Progenitor cell of endocrine pancreas (in vitro differentiated cells): ENCODE results near the gene DNAJC22. TPM values are rescaled to one million over a fixed set of nuclear protein-coding genes. Genes with fewer than 3 reads are reported as not detected.

Source experiments
- DNase-seq: peaks from one replicate; pipeline ENCODE4 v3.0.0; 2021; ENCODE audit warnings: low spot score; ENCODE audit not compliant: unreplicated experiment
- H3K27ac Mint-ChIP-seq: 2 replicates; pipeline ENCODE4 v1.8.0; 2021; ENCODE audit warnings: mild to moderate bottlenecking, moderate library complexity, mixed read lengths
- H3K27me3 Mint-ChIP-seq: 2 replicates; pipeline ENCODE4 v1.8.0; 2021; ENCODE audit warnings: mixed read lengths
- H3K36me3 Mint-ChIP-seq: 2 replicates; pipeline ENCODE4 v1.8.0; 2022; ENCODE audit warnings: mixed read lengths; ENCODE audit not compliant: insufficient read depth
- H3K4me1 Mint-ChIP-seq: 2 replicates; pipeline ENCODE4 v1.8.0; 2021; ENCODE audit warnings: low read depth, mixed read lengths
- H3K4me3 Mint-ChIP-seq: 2 replicates; pipeline ENCODE4 v1.8.0; 2021; ENCODE audit warnings: low read depth, mild to moderate bottlenecking, moderate library complexity, mixed read lengths
- H3K9me3 Mint-ChIP-seq: 2 replicates; pipeline ENCODE4 v1.8.0; 2021; ENCODE audit warnings: low read depth, mixed read lengths
- CTCF ChIP-seq: fragments of 200-600 bp; sonication (generic); IDR thresholded peaks from one replicate; pipeline ENCODE4 v1.5.0; 2021; ENCODE audit warnings: antibody characterized with exemption, mild to moderate bottlenecking; ENCODE audit not compliant: unreplicated experiment
- total RNA-seq: library from RNA; stranded (reverse); gene quantifications from 2 replicates; pipeline ENCODE4 v1.2.1, GENCODE V29; 2021

Gene DNAJC22
- total RNA-seq, 1 donor from 2014 or later = 38.7 TPM

- peak overlapping the region; percentile 96 for H3K27ac Mint-ChIP-seq
- peaks cover 14% of the 10 kb centered on the region for H3K4me1 Mint-ChIP-seq
- H3K4me3 Mint-ChIP-seq = peak overlapping the region; percentile 98
- no peak for DNase-seq
- H3K27me3 Mint-ChIP-seq = peaks cover 10% of the 10 kb centered on the region
- no peak for TF ChIP-seq CTCF
- H3K9me3 Mint-ChIP-seq = no peaks in the 10 kb centered on the region
- H3K36me3 Mint-ChIP-seq = no peaks in the 10 kb centered on the region
Observed at GRCh38 chr12:49322367-49322707, 24.4 kb upstream of the DNAJC22 start.

- TF ChIP-seq CTCF = no peak
- DNase-seq = peak; percentile 95
- Mint-ChIP-seq H3K27ac (peak within 1 kb of the TSS; percentile 96), H3K36me3 (no peaks in the 10 kb centered on the region), H3K9me3 (no peaks in the 10 kb centered on the region), H3K27me3 (peaks cover 10% of the 10 kb centered on the region), H3K4me3 (peak within 1 kb of the TSS; percentile 98), H3K4me1 (peaks cover 14% of the 10 kb centered on the region)
Observed at GRCh38 chr12:49322708-49323523, 23.8 kb upstream of the DNAJC22 start, which contains the start of gene TROAP. TROAP (plus strand) TSS chr12:49323255; CDS start chr12:49323609, 354 bp downstream.

- DNase-seq = no peak
- H3K36me3 Mint-ChIP-seq = no peaks in the 10 kb centered on the region
- peak overlapping the region; percentile 98 for H3K4me3 Mint-ChIP-seq
- no peak for TF ChIP-seq CTCF
- H3K27me3 Mint-ChIP-seq = peaks cover 10% of the 10 kb centered on the region
- peaks cover 14% of the 10 kb centered on the region for H3K4me1 Mint-ChIP-seq
- no peaks in the 10 kb centered on the region for H3K9me3 Mint-ChIP-seq
- H3K27ac Mint-ChIP-seq = no peak overlapping the region
Observed at GRCh38 chr12:49323524-49324097, 23.1 kb upstream of the DNAJC22 start.

DNA sequence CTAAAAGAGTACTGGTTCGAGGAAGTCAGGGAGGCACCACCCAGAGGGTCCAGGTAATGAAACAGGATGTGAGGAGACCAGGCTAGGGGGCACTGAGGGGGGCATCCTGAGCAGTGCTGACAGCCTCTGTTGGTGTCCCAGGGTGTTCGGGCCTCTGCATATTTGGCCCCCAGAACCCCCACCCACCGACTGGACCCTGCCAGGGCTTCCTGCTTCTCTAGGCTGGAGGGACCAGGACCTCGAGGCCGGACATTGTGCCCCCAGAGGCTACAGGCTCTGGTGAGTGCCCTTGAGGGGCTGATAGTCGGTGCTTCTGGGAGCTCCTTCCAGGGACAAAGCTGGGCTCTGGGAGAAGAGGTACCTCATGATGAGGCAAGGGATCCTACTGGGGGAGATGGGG lies 21.1 kb upstream of the DNAJC22 start:
- DNase-seq = no peak
- no peaks in the 10 kb centered on the region for H3K27me3 Mint-ChIP-seq
- no peak overlapping the region for H3K4me3 Mint-ChIP-seq
- H3K9me3 Mint-ChIP-seq = no peaks in the 10 kb centered on the region
- no peaks in the 10 kb centered on the region for H3K36me3 Mint-ChIP-seq
- TF ChIP-seq CTCF = no peak
- H3K27ac Mint-ChIP-seq = no peak overlapping the region
- H3K4me1 Mint-ChIP-seq = peaks cover 14% of the 10 kb centered on the region

- no peak for TF ChIP-seq CTCF
- no peak for DNase-seq
- H3K4me1 Mint-ChIP-seq = peaks cover 14% of the 10 kb centered on the region
- H3K27ac Mint-ChIP-seq = no peak overlapping the region
- no peaks in the 10 kb centered on the region for H3K9me3 Mint-ChIP-seq
- H3K27me3 Mint-ChIP-seq = peaks cover 4% of the 10 kb centered on the region
- peaks cover 3% of the 10 kb centered on the region for H3K36me3 Mint-ChIP-seq
- H3K4me3 Mint-ChIP-seq = no peak overlapping the region
Observed at GRCh38 chr12:49327368-49327767, 19.3 kb upstream of the DNAJC22 start.
